ENCODE results near the gene KRT32. TPM values are rescaled to one million over a fixed set of nuclear protein-coding genes. Genes with fewer than 3 reads are reported as not detected.

The KRT32 gene
- total and polyA plus RNA-seq, 2 donors (not counting 1 experiment from before 2014, with no cell fraction given), result not detected

GRCh38 chr17:41415833-41416335 lies 51.3 kb downstream of the KRT32 start:
- no peaks in the 10 kb centered on the region for H3K4me1 Mint-ChIP-seq
- DNase-seq, result no peak
- ATAC-seq (ENCODE audit: low read depth), result no peak
- peaks cover 0 to 3% (median 0%) of the 10 kb centered on the region in 4 experiments for H3K27me3 ChIP-seq (replicated peaks in 1 of 4; ENCODE audit: control extremely low read depth in 1 of 4, control insufficient read depth in 3 of 4, insufficient read depth in 4 of 4, low read length in 3 of 4)
- no peaks in the 10 kb centered on the region for H3K9me3 Mint-ChIP-seq (ENCODE audit: insufficient read depth)
- no CpG with 5 or more reads among the region's 3 CpGs for WGBS (ENCODE audit: insufficient coverage)
- no peak overlapping the region for H3K4me3 ChIP-seq (ENCODE audit: control extremely low read depth in 1 of 5, extremely low read depth in 1 of 5, insufficient read depth in 1 of 5, low read depth in 2 of 5, low read length in 4 of 5)
- no peak overlapping the region for H3K4me2 ChIP-seq (replicated peaks; ENCODE audit: low read depth, low read length, poor library complexity, severe bottlenecking)
- no peaks in the 10 kb centered on the region for H3K27me3 Mint-ChIP-seq
- H3K36me3 ChIP-seq (replicated peaks in 1 of 2; ENCODE audit: control extremely low read depth in 1 of 2, control insufficient read depth in 1 of 2, extremely low read depth in 1 of 2, insufficient read depth in 2 of 2, low read length in 1 of 2), result no peaks in the 10 kb centered on the region
- H3K9ac ChIP-seq (ENCODE audit: low read length), result no peak overlapping the region
- intact Hi-C loops (cut with micrococcal nuclease), result no loop called here
- no peaks in the 10 kb centered on the region for H3K9me3 ChIP-seq (ENCODE audit: control extremely low read depth in 1 of 3, control insufficient read depth in 2 of 3, insufficient read depth in 1 of 3, low read length in 2 of 3)
- H3K27ac Mint-ChIP-seq, result no peak overlapping the region
- no peaks in the 10 kb centered on the region for H3K4me1 ChIP-seq (ENCODE audit: control insufficient read depth in 2 of 2, insufficient read depth in 2 of 2, low read length in 2 of 2)
- CTCF ChIA-PET, result no interaction called here
- H2AFZ ChIP-seq (ENCODE audit: insufficient read depth, low read depth, low read length, poor library complexity, severe bottlenecking), result no peak overlapping the region
- H4K20me1 ChIP-seq (ENCODE audit: control insufficient read depth, insufficient read depth, low read length, poor library complexity, severe bottlenecking), result no peaks in the 10 kb centered on the region
- no peak for TF ChIP-seq EZH2 (IDR thresholded peaks at IDR 0.05; ENCODE audit: borderline replicate concordance, insufficient read depth, low read depth, low read length, poor library complexity, severe bottlenecking)
- no peak for TF ChIP-seq CTCF (IDR thresholded peaks at IDR 0.05)
- POLR2A ChIA-PET, result no interaction called here
- no peaks in the 10 kb centered on the region for H3K79me2 ChIP-seq (ENCODE audit: control insufficient read depth, insufficient read depth, low read length)
- H3K27ac ChIP-seq (ENCODE audit: low read length in 2 of 2), result no peak overlapping the region
- H3K4me3 Mint-ChIP-seq, result no peak overlapping the region

- no peaks in the 10 kb centered on the region for H3K27me3 Mint-ChIP-seq
- H2AFZ ChIP-seq (ENCODE audit: insufficient read depth, low read depth, low read length, poor library complexity, severe bottlenecking), result no peak overlapping the region
- H4K20me1 ChIP-seq (ENCODE audit: control insufficient read depth, insufficient read depth, low read length, poor library complexity, severe bottlenecking), result no peaks in the 10 kb centered on the region
- no peak overlapping the region for H3K4me2 ChIP-seq (replicated peaks; ENCODE audit: low read depth, low read length, poor library complexity, severe bottlenecking)
- ATAC-seq (ENCODE audit: low read depth) (no peak), DNase-seq (no peak)
- no peaks in the 10 kb centered on the region for H3K36me3 ChIP-seq (replicated peaks in 1 of 2; ENCODE audit: control extremely low read depth in 1 of 2, control insufficient read depth in 1 of 2, extremely low read depth in 1 of 2, insufficient read depth in 2 of 2, low read length in 1 of 2)
- WGBS (ENCODE audit: insufficient coverage), result 100% methylated on average over 1 of the region's 4 CpGs
- H3K9ac ChIP-seq (ENCODE audit: low read length), result no peak overlapping the region
- no peak overlapping the region for H3K27ac Mint-ChIP-seq
- peaks cover 0 to 3% (median 0%) of the 10 kb centered on the region in 4 experiments for H3K27me3 ChIP-seq (replicated peaks in 1 of 4; ENCODE audit: control extremely low read depth in 1 of 4, control insufficient read depth in 3 of 4, insufficient read depth in 4 of 4, low read length in 3 of 4)
- no peak overlapping the region for H3K4me3 ChIP-seq (ENCODE audit: control extremely low read depth in 1 of 5, extremely low read depth in 1 of 5, insufficient read depth in 1 of 5, low read depth in 2 of 5, low read length in 4 of 5)
- CTCF ChIA-PET, result no interaction called here
- H3K4me1 ChIP-seq (ENCODE audit: control insufficient read depth in 2 of 2, insufficient read depth in 2 of 2, low read length in 2 of 2), result no peaks in the 10 kb centered on the region
- no peak overlapping the region for H3K27ac ChIP-seq (ENCODE audit: low read length in 2 of 2)
- H3K4me3 Mint-ChIP-seq, result no peak overlapping the region
- H3K9me3 Mint-ChIP-seq (ENCODE audit: insufficient read depth), result no peaks in the 10 kb centered on the region
- no peak for TF ChIP-seq EZH2 (IDR thresholded peaks at IDR 0.05; ENCODE audit: borderline replicate concordance, insufficient read depth, low read depth, low read length, poor library complexity, severe bottlenecking)
- TF ChIP-seq CTCF (IDR thresholded peaks at IDR 0.05), result no peak
- no peaks in the 10 kb centered on the region for H3K79me2 ChIP-seq (ENCODE audit: control insufficient read depth, insufficient read depth, low read length)
- no peaks in the 10 kb centered on the region for H3K9me3 ChIP-seq (ENCODE audit: control extremely low read depth in 1 of 3, control insufficient read depth in 2 of 3, insufficient read depth in 1 of 3, low read length in 2 of 3)
- H3K4me1 Mint-ChIP-seq, result no peaks in the 10 kb centered on the region
- POLR2A ChIA-PET, result no interaction called here
- intact Hi-C loops (cut with micrococcal nuclease), result no loop called here
Observed at GRCh38 chr17:41415411-41415810, 51.8 kb downstream of the KRT32 start.

Measured in B cell (primary cell).